ENCODE data around the gene NOSTRIN. TPM values are rescaled to one million over a fixed set of nuclear protein-coding genes. Genes with fewer than 3 reads are reported as not detected.
A peak's percentile ranks its signal among the peaks of the same experiment; 100 is the strongest.

The NOSTRIN gene
- total and polyA plus RNA-seq, 8 donors = 14.4 to 67.3 (median 25.9) TPM

DNA sequence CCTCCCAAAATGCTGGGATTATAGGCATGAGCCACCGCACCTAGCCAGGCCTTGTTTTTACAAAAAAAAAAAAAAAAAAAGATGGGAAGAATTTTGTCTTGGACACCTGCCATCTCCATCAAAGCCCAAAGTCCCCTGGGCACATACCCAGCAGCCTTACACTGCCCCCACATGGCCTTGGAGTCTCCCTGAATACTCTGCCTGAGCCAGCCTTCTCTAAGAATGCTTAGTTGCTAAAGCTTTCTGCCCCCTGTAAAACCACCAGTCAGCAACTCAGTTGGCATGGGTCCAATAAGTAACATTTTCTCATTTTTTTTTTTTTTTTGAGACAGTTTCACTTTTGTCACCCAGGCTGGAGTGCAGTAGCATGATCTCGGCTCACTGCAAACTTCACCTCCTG, 47.2 kb downstream of the NOSTRIN start:
- peak; percentile 81 to 98 (median 90) for ATAC-seq
- DNase-seq = peak in 5 of 6 donors; percentile 59 to 69 (median 64)

DNA sequence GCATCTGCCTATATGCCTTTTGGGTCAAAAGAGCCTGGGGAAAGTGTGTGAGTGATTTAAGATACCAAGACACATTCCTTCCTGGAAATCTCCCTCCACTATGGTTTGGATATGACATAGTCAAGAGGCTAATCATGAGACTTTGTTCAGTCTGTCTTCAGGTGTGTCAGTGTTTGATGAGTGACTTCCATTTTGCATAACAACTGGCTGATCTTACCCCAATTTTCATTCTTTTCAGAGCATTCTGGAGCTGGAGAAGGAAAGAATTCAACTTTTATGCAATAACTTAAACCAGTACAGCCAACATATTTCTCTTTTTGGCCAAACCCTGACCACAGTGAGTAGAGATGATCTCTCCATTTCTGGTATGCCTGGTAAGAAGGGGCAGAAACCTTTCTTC, 48.4 kb downstream of the NOSTRIN start:
- DNase-seq (no peak), FAIRE-seq (no peak), ATAC-seq (no peak)
- Histone ChIP-seq H3K4me3 (no peak overlapping the region), H3K27ac (no peak overlapping the region), H3K9me3 (no peaks in the 10 kb centered on the region), H3K36me3 (peaks cover 0 to 21% (median 0%) of the 10 kb centered on the region in 3 donors), H3K27me3 (no peaks in the 10 kb centered on the region), H3K4me1 (no peaks in the 10 kb centered on the region)
- TF ChIP-seq, protein P1, sequence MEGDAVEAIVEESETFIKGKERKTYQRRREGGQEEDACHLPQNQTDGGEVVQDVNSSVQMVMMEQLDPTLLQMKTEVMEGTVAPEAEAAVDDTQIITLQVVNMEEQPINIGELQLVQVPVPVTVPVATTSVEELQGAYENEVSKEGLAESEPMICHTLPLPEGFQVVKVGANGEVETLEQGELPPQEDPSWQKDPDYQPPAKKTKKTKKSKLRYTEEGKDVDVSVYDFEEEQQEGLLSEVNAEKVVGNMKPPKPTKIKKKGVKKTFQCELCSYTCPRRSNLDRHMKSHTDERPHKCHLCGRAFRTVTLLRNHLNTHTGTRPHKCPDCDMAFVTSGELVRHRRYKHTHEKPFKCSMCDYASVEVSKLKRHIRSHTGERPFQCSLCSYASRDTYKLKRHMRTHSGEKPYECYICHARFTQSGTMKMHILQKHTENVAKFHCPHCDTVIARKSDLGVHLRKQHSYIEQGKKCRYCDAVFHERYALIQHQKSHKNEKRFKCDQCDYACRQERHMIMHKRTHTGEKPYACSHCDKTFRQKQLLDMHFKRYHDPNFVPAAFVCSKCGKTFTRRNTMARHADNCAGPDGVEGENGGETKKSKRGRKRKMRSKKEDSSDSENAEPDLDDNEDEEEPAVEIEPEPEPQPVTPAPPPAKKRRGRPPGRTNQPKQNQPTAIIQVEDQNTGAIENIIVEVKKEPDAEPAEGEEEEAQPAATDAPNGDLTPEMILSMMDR (IDR thresholded peaks at IDR 0.05) = no peak
- intact Hi-C loops (cut with DNase I) = loop anchor here in 1 of 3 donors (10.0 kb wide), 1 partner anchor 76 kb away; no protein-coding TSS in a partner anchor

More for the DNA sequence above, 47.2 kb downstream of the NOSTRIN start:
- Histone ChIP-seq H3K4me1 (no peaks in the 10 kb centered on the region), H3K4me3 (no peak overlapping the region), H3K27ac (no peak overlapping the region), H3K27me3 (no peaks in the 10 kb centered on the region), H3K36me3 (peaks cover 0 to 16% (median 0%) of the 10 kb centered on the region in 3 donors), H3K9me3 (no peaks in the 10 kb centered on the region)
- intact Hi-C loops (cut with DNase I) = loop anchor here in 1 of 3 donors (10.0 kb wide), 1 partner anchor 75 kb away; no protein-coding TSS in a partner anchor
- TF ChIP-seq, protein P1 (IDR thresholded peaks at IDR 0.05) = peak in 2 of 4 donors; percentile 11 to 16
- 20 to 48% methylated on average over 2 of the region's 2 CpGs for WGBS, 2 donors
- no peak for FAIRE-seq

DNA sequence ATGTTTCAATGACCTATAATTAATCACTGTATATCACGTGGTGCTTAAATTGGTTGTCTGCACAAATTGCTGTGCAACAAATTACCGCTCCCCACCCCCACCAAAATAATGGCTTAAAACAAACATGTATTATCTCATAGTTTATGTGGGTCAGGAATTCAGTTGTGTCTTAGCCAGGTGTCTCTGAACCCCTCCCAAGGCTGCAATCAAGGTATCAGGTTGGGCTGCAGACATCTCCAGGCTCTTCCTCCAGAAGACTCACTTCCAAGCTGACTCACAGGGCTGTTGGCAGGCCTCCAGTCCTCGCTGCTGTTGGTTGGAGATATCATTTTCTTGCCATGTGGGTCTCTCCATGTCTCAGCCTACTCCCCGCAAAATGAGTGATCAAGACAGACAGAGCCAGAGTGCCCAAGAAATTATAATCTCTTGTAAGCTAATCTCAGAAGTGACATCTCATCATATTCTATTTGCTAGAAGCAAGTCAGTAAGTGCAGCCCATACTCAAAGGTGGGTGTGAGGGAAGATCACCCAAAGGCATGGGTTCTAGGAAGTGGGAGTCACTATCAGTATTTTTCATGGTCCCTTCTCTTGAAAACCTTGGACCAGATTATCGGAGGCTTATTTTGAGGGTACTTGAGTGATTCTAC, 49.4 kb downstream of the NOSTRIN start:
- no peak for ATAC-seq
- FAIRE-seq = no peak
- peak in 3 of 6 donors; percentile 20 to 62 (median 41) for DNase-seq

DNA sequence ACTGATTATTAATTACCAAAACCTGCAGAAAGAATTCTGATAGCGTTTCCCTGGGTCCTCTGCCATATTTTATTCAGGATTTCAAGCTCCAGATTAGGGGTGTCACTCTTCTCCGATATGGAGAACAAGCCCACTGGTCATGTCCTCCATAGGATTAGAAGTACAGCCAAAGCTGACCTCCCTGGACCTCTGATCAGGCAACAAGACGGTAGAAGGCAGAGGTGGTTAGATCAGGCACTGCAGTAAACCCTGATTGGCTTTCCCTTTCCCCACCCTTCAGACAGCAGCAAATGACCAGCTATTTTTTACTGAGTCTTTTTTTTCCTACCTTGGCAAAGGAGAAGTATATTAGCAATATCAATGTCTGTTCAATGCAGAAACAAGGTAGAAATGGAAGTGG, 50.0 kb downstream of the NOSTRIN start:
- DNase-seq (no peak), ATAC-seq (no peak), FAIRE-seq (no peak)
- H3K4me1 ChIP-seq = no peaks in the 10 kb centered on the region
- no peak overlapping the region for H3K27ac ChIP-seq
- H3K9me3 ChIP-seq = no peaks in the 10 kb centered on the region
- TF ChIP-seq, protein P1 (IDR thresholded peaks at IDR 0.05) = no peak
- H3K27me3 ChIP-seq = no peaks in the 10 kb centered on the region
- intact Hi-C loops (cut with DNase I) = loop anchor here in 1 of 3 donors (10.0 kb wide), 1 partner anchor 78 kb away; no protein-coding TSS in a partner anchor
- 33 to 56% methylated on average over 3 of the region's 3 CpGs for WGBS, 2 donors
- H3K36me3 ChIP-seq = peaks cover 0 to 27% (median 0%) of the 10 kb centered on the region in 3 donors
- H3K4me3 ChIP-seq = no peak overlapping the region

More for the DNA sequence above, 49.4 kb downstream of the NOSTRIN start:
- TF ChIP-seq, protein P1 (IDR thresholded peaks at IDR 0.05) = no peak
- Histone ChIP-seq H3K4me3 (no peak overlapping the region), H3K27me3 (no peaks in the 10 kb centered on the region), H3K36me3 (peaks cover 0 to 26% (median 0%) of the 10 kb centered on the region in 3 donors), H3K27ac (no peak overlapping the region), H3K4me1 (no peaks in the 10 kb centered on the region), H3K9me3 (no peaks in the 10 kb centered on the region)
- WGBS, 2 donors = 85 to 87% methylated on average over 5 of the region's 5 CpGs
- intact Hi-C loops (cut with DNase I) = loop anchor here in 1 of 3 donors (10.0 kb wide), 1 partner anchor 77 kb away; no protein-coding TSS in a partner anchor

DNA sequence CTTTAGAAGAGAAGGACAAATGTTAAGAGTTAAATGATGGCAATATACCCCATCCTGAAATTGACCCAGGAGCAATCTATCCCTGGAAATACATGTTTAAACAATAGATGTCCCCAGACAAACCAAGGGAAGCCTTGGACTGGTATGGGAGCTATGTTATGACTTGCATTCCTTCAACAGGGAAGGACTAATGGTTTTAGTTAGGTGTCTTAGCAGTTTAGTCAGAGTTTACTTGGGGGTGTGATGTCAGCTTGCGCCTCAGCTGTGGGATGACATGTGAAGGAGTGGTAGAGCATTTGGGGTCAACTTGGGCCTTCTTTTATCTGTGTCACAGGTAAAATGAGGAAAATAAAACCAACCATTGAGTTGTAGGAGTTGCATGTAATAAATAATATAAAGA, 51.0 kb downstream of the NOSTRIN start:
- WGBS, 2 donors = 99 to 100% methylated on average over 1 of the region's 1 CpG
- Histone ChIP-seq H3K36me3 (peaks cover 0 to 27% (median 0%) of the 10 kb centered on the region in 3 donors), H3K9me3 (no peaks in the 10 kb centered on the region), H3K4me1 (no peaks in the 10 kb centered on the region), H3K4me3 (no peak overlapping the region), H3K27me3 (no peaks in the 10 kb centered on the region), H3K27ac (no peak overlapping the region)
- DNase-seq (no peak), FAIRE-seq (no peak), ATAC-seq (no peak)
- TF ChIP-seq, protein P1 (IDR thresholded peaks at IDR 0.05) = no peak
- intact Hi-C loops (cut with DNase I) = loop anchor here in 1 of 3 donors (10.0 kb wide), 1 partner anchor 79 kb away; no protein-coding TSS in a partner anchor

Data from pancreas (tissue), 10 donors.